ENCODE data around the gene HTR2B. TPM values are rescaled to one million over a fixed set of nuclear protein-coding genes. Genes with fewer than 3 reads are reported as not detected.
A peak's percentile ranks its signal among the peaks of the same experiment; 100 is the strongest.
"Not testable (repeated sequence)": the region's sequence is repeated elsewhere in the genome, so short reads cannot be mapped to it uniquely, and the experiment has no call there.

Gene HTR2B
- total RNA-seq, 1 donor from 2014 or later: 4.8 TPM

- no peak for DNase-seq
Observed at GRCh38 chr2:231133365-231134099, 8.7 kb upstream of the HTR2B start.

DNA sequence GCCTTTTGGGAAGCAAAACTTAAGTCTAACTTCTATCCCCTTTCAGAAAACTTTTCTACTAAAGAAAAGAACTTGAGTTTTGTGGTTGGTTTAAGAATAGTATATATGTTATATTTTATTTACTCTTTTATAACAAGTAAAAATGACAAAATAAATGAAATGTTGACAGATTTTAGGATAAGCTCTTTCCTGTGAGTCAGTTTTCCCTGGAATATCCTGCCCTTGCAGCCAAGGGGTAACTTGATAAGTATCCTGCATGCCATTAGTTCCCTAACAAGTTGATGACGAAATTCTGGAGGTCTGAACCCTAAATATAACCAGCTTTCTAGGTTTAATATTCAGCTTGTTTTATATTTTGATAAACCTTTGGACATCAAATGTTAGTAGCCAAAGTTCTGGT is 7.3 kb upstream of the HTR2B start:
- peak; percentile 82 for DNase-seq

DNA sequence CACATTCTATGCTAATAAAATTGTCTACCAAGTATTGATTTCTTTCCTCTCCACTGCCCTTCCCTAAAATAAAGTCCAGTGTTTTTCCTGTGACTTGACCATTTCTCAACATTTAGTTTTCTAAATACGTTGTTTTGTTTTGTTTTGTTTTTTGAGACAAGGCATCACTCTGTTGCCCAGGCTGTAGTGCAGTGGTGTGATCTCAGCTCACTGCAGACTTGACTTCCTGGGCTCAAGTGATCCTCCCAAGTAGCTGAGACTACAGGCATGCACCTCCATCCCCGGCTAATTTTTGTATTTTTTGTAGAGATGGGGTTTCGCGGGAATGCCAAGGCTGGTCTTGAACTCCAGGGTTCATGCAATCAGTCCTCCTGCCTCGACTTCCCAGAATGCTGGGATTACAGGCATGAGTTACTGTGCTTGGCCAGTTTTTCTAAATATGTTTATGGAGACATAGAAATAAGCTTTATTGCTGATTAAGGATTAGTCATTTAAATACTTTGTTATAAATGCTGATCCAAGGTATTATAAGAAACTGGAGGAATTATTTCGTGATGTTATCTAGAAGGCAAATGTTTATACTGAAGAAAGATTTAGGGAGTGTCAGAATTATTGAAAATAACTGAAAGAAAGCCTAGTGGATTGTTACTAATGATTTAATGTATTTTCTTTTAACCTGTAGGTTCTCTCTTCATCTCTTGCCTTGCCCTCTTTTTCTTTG is 5.7 kb upstream of the HTR2B start:
- no peak for DNase-seq

DNA sequence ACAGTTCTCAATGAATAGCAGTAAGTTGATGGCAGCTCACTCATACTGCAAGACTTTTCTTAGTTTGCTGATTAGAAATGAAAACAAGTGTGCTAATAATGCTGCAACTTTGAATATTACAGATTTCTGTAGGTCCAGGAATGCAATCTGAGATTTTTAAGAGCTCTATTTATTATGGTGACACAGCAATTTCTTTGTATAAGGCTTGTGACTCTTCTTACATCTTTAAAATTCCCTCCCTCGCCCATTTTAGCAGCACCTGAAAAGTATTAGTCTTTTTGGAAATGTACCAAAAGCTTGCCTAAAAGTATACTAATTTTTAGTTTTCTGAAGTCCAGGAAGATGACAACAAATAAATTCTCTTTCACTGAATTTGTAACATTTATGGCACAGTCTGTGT is 4.4 kb upstream of the HTR2B start:
- no peak for DNase-seq

DNA sequence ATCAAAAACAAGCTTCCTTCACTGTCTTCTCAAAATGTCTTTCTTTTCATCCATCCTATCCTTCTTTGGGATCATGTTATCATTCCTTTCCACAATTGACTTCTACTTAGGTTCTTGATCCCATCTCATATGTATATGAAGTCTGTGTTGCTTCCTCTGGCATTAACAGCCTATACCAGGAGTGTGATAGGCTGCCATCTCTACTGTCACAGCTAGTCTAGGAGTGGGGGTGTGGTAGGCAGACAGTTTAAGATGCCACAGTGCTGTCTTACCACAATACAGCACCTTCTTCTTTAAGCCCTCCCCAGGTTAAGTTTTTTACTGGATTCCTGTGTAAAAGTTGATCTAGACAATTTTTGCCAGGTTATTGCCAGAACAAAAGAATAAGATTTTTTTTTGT is 3.7 kb upstream of the HTR2B start:
- DNase-seq: no peak

DNA sequence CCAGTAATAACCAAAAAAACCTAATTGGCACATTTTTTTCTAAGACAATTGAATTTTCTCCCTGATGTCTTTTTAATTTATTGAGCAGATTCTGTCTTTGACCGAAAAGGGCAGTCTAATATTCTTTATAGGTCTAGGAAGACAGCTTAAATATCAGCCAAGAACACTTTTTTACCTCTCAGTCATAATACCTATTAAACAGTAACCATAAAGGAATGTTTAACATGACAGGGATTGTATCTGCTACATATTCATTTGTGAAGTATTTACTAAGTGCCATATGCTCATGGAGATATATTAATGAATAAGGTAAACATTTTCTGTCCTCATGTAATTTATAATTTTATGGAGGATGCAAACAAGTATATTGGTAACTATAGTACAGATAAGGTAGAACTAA is 3.1 kb upstream of the HTR2B start:
- DNase-seq: no peak

GRCh38 chr2:231127480-231127879 is 2.6 kb upstream of the HTR2B start:
- DNase-seq: no peak

DNA sequence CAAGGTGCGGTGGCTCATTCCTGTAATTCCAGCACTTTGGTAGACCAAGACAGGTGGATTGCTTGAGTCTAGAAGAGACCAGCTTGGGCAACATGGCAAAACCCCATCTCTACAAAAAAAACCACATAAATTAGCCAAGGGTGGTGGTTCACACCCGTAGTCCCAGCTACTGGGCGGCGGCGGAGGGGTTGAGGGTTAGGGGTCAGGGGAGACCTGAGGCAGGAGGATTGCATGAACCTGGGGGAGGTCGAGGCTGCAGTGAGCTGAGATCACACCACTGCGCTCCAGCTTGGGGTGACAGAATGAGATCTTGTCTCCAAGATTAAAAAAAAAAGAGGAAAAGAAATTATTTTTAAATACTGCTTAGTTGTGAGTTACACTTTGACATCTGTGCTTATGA is 1.3 kb upstream of the HTR2B start:
- no peak for DNase-seq

GRCh38 chr2:231123362-231123898 is 1.4 kb downstream of the HTR2B start:
- DNase-seq: peak; percentile 62

DNA sequence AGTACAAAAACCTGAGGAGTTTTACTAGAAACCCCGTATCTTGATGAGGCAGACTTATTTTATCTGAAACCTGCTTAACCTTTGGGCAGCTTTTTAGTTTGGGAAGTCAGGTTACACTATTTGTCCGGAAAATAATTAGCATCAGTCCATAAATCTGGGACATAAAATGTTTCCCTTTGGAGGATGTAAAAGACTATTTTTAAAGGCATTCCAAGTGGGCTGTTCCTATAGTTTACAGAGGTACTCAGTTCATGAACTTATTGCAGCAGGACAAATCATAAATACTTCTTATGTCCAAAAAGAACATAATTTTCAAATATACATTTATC is 6.3 kb downstream of the HTR2B start:
- DNase-seq: no peak

GRCh38 chr2:231117922-231118613 is 6.8 kb downstream of the HTR2B start:
- DNase-seq: no peak

- DNase-seq: no peak
Observed at GRCh38 chr2:231117148-231117547, 7.7 kb downstream of the HTR2B start.

- DNase-seq: no peak
Observed at GRCh38 chr2:231115651-231116050, 9.2 kb downstream of the HTR2B start.

GRCh38 chr2:231113489-231113888 is 11.4 kb downstream of the HTR2B start:
- no peak for DNase-seq

GRCh38 chr2:231111987-231112386 is 12.9 kb downstream of the HTR2B start:
- no peak for DNase-seq

- peak; percentile 85 for DNase-seq
Observed at GRCh38 chr2:231110551-231110950, 14.3 kb downstream of the HTR2B start.

DNA sequence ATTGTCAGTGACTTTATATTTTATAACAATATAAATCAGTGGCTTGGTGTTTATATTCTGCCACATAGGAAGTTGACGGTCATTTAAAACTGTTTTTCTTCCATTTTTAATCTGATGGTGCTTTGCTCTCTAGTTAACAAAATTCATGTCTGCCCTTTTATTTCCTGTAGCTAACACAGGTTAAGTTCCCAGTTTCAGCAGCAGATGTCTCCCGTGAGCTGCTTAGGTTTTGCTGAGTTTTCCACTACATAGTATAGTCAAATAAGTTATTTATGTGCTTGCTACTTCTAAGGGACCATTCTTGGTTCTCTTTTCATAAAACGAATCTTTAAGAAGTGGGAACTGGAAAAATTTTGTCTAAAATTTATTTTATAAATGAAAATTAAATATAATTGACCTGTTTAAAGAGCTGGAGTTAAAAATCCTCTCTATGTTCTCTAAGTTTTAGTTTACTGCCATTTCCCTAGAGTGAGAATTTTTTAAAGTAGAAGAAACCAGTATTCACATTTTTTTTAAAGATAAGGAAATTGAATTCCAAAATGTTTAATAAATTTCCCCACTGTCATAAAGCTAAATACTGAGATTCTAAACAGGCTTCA is 20.6 kb downstream of the HTR2B start:
- DNase-seq: peak; percentile 84

DNA sequence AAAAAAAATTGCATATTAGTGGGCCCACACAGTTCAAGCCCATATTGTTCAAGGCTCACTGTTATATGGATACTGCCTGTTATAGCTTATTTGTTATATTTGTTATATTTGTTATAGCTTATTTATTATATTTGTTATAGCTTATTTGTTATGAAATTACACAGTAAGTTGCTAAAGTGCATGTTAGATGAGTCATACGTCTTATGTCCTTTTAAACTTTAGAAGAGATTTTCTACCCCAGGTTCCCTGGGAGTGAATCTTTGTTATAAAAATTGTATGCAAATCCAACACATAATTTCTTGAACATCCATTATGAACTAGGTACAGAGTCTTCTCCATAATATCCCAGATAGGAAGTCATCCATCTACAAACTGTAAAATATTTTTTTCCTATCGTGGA is 22.1 kb downstream of the HTR2B start:
- no peak for DNase-seq

GRCh38 chr2:231100990-231101389 is 23.9 kb downstream of the HTR2B start:
- no peak for DNase-seq

DNA sequence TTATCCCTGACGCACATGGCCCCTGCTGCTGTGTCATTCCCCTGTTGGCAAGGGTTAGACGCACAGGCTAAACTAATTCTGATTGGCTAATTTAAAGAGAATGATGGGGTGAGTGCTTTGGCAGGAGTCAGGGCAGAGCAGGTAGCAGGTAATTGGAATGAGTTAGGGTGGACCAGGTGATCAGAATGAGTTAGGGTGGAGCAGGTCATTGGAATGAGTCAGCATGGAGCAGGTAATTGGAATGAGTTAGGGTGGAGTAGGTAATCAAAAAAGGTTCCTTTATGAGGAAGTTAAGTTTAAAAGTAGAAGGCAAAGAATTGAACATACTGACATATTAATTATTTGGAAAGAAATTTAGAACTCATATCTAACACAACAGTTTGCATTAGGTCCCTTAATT is 24.5 kb downstream of the HTR2B start:
- not testable (repeated sequence) for DNase-seq

- DNase-seq: no peak
Observed at GRCh38 chr2:231099918-231100317, 24.9 kb downstream of the HTR2B start.

GRCh38 chr2:231094736-231095346 is 30.0 kb downstream of the HTR2B start:
- no peak for DNase-seq

DNA sequence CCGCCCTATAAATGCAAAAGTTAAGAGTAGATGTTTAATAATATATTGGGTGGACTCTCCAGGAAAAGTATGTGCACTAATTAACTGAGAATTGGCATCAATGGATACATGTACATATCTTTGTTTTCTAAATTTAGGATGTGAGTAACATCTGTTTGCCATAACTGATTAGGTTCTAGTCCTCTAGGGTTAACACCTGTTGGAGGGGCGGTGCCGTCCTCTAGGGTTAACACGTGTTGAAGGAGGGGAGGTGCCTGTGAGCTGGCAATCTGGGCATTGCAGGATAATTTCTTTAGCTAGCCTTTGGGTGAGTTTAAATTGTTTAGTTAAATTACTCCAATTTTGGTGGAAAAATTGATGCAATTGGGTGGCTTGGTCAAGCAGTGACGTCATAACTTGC is 30.9 kb downstream of the HTR2B start:
- DNase-seq: no peak

All from dermis blood vessel endothelial cell (primary cell).